ENCODE data around the gene ASXL3.

ASXL3 gene

DNA sequence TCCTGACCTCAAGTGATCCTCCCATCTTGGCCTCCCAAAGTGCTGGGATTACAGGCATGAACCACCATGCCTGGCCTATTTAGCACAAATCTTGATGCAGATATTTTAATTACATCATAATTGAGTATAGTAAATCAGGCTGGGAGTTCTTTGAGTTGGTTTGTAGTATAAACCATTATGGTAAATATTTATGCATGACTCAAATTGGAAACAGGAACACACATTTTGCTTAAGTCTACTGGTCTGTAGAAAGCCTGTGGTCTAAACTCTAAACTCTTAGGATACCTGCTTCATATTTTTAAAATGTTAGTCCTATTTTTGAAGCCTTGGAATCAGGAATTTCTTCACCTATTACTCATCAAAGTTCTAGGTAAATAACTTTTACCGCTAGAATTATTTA is 16.8 kb downstream of the ASXL3 start (continued):
- no peak for TF ChIP-seq ESRRG (CRISPR knock-in tag; IDR thresholded peaks at IDR 0.05)

DNA sequence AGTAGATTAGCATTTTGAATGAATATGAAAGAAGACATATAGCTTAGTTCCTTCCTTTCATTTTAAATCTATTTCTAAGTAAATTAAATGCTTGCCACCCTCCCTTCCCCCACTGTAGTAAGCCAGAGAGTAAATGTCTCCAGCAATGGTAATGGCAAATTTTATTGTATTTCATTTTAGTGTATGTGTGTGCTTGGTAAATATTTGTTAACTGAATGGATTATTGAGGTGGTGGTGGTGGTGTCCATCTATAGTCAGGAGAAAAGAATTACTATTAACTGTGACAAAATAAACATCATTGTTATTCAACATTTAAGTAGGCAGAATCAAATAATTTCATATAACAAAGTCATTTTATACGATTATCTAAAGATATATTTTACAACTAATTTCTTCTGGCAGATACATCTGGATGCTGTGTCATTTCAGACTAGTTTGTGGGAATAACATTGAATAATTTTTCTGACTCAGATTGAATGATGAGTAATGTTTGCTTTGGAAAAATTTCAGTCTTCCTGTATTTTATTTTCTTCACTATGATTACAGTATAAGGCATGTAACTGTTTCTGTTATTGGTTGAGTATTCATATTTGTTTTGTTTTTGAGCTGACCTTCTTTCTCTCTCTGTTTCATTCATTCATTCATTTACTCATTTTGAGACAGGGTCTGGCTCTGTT is 18.3 kb downstream of the ASXL3 start:
- ATAC-seq, result no peak
- TF ChIP-seq, protein P1, sequence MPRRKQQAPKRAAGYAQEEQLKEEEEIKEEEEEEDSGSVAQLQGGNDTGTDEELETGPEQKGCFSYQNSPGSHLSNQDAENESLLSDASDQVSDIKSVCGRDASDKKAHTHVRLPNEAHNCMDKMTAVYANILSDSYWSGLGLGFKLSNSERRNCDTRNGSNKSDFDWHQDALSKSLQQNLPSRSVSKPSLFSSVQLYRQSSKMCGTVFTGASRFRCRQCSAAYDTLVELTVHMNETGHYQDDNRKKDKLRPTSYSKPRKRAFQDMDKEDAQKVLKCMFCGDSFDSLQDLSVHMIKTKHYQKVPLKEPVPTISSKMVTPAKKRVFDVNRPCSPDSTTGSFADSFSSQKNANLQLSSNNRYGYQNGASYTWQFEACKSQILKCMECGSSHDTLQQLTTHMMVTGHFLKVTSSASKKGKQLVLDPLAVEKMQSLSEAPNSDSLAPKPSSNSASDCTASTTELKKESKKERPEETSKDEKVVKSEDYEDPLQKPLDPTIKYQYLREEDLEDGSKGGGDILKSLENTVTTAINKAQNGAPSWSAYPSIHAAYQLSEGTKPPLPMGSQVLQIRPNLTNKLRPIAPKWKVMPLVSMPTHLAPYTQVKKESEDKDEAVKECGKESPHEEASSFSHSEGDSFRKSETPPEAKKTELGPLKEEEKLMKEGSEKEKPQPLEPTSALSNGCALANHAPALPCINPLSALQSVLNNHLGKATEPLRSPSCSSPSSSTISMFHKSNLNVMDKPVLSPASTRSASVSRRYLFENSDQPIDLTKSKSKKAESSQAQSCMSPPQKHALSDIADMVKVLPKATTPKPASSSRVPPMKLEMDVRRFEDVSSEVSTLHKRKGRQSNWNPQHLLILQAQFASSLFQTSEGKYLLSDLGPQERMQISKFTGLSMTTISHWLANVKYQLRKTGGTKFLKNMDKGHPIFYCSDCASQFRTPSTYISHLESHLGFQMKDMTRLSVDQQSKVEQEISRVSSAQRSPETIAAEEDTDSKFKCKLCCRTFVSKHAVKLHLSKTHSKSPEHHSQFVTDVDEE (CRISPR knock-in tag; IDR thresholded peaks at IDR 0.05), result no peak
- TF ChIP-seq ISL1 (CRISPR knock-in tag; IDR thresholded peaks at IDR 0.05), result peak; percentile 35; the same call in 1 of the 2 replicates
- no peak for TF ChIP-seq ARNTL (CRISPR knock-in tag; IDR thresholded peaks at IDR 0.05; ENCODE audit: borderline replicate concordance, low read depth)

DNA sequence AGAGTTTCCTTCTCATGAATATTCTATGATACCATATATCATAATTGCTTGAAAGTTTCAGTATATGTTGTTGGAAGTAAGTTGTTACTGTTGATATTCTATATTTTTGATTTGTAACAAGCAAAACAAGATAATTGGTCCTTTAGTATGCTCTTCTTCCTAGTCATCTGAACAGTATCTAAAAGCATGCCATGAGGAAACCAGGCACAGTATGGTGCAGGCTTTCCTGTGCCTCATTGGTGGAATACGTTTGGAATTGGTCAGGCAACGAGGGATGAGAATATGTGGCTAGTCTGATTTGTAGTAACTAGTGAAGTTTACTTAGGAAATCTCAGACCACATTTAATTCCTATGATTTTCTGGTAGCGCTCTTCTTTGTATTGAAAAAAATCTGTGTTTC is 22.8 kb downstream of the ASXL3 start:
- TF ChIP-seq ZNF565 (CRISPR knock-in tag; conservative IDR thresholded peaks at IDR 0.05; ENCODE audit: low read depth) (no peak), GLIS3 (CRISPR knock-in tag; IDR thresholded peaks at IDR 0.05) (no peak), BACH2 (CRISPR knock-in tag; IDR thresholded peaks at IDR 0.05; ENCODE audit: borderline replicate concordance) (no peak), PPARA (CRISPR knock-in tag; IDR thresholded peaks at IDR 0.05; ENCODE audit: borderline replicate concordance) (no peak), ZFP3 (CRISPR knock-in tag; IDR thresholded peaks at IDR 0.05) (no peak)
- TF ChIP-seq, protein P2, sequence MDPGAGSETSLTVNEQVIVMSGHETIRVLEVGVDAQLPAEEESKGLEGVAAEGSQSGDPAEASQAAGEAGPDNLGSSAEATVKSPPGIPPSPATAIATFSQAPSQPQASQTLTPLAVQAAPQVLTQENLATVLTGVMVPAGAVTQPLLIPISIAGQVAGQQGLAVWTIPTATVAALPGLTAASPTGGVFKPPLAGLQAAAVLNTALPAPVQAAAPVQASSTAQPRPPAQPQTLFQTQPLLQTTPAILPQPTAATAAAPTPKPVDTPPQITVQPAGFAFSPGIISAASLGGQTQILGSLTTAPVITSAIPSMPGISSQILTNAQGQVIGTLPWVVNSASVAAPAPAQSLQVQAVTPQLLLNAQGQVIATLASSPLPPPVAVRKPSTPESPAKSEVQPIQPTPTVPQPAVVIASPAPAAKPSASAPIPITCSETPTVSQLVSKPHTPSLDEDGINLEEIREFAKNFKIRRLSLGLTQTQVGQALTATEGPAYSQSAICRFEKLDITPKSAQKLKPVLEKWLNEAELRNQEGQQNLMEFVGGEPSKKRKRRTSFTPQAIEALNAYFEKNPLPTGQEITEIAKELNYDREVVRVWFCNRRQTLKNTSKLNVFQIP (CRISPR knock-in tag; IDR thresholded peaks at IDR 0.05; ENCODE audit: borderline replicate concordance, low read depth), result no peak

DNA sequence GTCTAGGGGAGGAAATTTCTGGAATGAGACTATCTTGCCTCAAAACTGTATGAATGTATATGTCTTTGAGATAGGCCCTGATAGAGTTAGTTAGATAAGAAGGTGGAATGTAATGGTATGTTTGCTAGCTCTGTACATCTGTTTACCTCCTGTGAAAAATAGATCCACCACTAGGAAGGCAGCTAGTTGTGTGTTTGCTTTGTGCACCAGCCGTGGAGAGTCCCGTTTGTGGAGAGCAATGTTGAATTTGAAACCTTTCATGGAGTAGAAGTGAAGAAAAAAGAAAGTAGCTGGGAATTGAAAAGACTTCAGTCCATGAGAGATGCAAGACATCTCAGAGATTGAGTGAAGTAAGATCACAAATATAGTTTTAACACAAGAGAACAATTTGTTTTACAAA is 25.4 kb downstream of the ASXL3 start:
- TF ChIP-seq ZNF70 (CRISPR knock-in tag; IDR thresholded peaks at IDR 0.05), result no peak
- TF ChIP-seq, protein P3, sequence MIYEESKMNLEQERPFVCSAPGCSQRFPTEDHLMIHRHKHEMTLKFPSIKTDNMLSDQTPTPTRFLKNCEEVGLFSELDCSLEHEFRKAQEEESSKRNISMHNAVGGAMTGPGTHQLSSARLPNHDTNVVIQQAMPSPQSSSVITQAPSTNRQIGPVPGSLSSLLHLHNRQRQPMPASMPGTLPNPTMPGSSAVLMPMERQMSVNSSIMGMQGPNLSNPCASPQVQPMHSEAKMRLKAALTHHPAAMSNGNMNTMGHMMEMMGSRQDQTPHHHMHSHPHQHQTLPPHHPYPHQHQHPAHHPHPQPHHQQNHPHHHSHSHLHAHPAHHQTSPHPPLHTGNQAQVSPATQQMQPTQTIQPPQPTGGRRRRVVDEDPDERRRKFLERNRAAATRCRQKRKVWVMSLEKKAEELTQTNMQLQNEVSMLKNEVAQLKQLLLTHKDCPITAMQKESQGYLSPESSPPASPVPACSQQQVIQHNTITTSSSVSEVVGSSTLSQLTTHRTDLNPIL (CRISPR knock-in tag; IDR thresholded peaks at IDR 0.05; ENCODE audit: low read depth), result no peak
- no peak for TF ChIP-seq ARNTL (CRISPR knock-in tag; IDR thresholded peaks at IDR 0.05; ENCODE audit: borderline replicate concordance, low read depth)
- no peak for TF ChIP-seq PPARA (CRISPR knock-in tag; IDR thresholded peaks at IDR 0.05; ENCODE audit: borderline replicate concordance)
- no peak for TF ChIP-seq ZNF8 (CRISPR knock-in tag; IDR thresholded peaks at IDR 0.05)
- no peak for TF ChIP-seq GLIS3 (CRISPR knock-in tag; IDR thresholded peaks at IDR 0.05)
- no peak for TF ChIP-seq ZC3H10 (CRISPR knock-in tag; IDR thresholded peaks at IDR 0.05)
- no peak for TF ChIP-seq TOX (CRISPR knock-in tag; IDR thresholded peaks at IDR 0.05; ENCODE audit: borderline replicate concordance)
- TF ChIP-seq, protein P2 (CRISPR knock-in tag; IDR thresholded peaks at IDR 0.05; ENCODE audit: borderline replicate concordance, low read depth), result no peak
- TF ChIP-seq, protein P4, sequence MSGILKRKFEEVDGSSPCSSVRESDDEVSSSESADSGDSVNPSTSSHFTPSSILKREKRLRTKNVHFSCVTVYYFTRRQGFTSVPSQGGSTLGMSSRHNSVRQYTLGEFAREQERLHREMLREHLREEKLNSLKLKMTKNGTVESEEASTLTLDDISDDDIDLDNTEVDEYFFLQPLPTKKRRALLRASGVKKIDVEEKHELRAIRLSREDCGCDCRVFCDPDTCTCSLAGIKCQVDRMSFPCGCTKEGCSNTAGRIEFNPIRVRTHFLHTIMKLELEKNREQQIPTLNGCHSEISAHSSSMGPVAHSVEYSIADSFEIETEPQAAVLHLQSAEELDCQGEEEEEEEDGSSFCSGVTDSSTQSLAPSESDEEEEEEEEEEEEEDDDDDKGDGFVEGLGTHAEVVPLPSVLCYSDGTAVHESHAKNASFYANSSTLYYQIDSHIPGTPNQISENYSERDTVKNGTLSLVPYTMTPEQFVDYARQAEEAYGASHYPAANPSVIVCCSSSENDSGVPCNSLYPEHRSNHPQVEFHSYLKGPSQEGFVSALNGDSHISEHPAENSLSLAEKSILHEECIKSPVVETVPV (CRISPR knock-in tag; IDR thresholded peaks at IDR 0.05), result no peak
- TF ChIP-seq RARB (CRISPR knock-in tag; IDR thresholded peaks at IDR 0.05), result no peak
- no peak for TF ChIP-seq ISL1 (CRISPR knock-in tag; IDR thresholded peaks at IDR 0.05)
- TF ChIP-seq, protein P1 (CRISPR knock-in tag; IDR thresholded peaks at IDR 0.05), result no peak
- no peak for TF ChIP-seq CSDC2 (CRISPR knock-in tag; IDR thresholded peaks at IDR 0.05)
- no peak for TF ChIP-seq ZFP3 (CRISPR knock-in tag; IDR thresholded peaks at IDR 0.05)
- TF ChIP-seq SNAI2 (CRISPR knock-in tag; IDR thresholded peaks at IDR 0.05), result no peak
- no peak for ATAC-seq

More for the DNA sequence above, 22.8 kb downstream of the ASXL3 start:
- ATAC-seq, result no peak
